ENCODE measurements around the gene UBR3.

The UBR3 gene

DNA sequence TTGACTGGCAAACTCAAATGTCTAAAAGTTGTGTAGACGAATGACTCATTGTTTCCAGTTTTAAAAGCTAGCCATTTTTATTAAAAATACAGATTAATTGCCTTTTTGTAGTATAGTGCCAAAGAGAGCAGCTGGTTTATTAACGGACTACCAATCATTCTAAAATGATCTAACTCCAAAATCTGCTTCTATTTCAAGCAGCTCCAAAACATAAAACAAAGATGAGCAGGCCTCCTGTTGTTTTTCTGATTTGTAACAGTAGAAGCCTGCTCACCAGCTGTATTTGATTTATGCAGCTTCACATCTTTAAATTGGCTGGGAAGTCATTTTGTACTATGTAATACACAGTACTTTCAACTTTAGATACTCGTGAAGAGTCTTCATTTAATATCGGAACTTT, 171.8 kb downstream of the UBR3 start:
- no peaks in the 10 kb centered on the region for H3K36me3 ChIP-seq (ENCODE audit: control insufficient read depth, insufficient read depth, low read length)
- H3K4me3 ChIP-seq (ENCODE audit: low read length) = no peak overlapping the region
- H3K4me1 ChIP-seq (ENCODE audit: control insufficient read depth, insufficient read depth, low read length) = no peaks in the 10 kb centered on the region
- no peaks in the 10 kb centered on the region for H3K9me3 ChIP-seq (ENCODE audit: control insufficient read depth, low read length)
- no peaks in the 10 kb centered on the region for H3K27me3 ChIP-seq (ENCODE audit: control insufficient read depth, insufficient read depth, low read length)
- no peak overlapping the region for H3K9ac ChIP-seq (ENCODE audit: low read length)

DNA sequence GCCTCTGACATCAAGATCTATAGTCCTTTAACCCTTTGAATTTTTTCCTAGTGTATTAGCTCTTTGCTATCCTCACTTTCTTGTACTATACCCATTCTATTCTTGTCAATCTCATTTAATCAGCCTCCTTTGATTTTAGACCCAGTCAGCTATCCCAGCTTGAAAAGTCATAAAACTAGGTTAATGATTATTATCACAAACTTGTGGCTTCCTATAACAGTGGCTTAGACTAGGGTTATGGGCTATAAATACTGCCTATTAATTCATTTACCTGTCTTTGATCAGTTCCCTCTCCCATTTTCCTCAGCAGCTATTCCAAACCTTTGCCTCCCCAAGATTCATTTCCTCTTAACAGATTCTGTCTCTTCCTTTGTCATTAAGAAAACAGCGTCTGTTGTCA, 174.8 kb downstream of the UBR3 start:
- no peaks in the 10 kb centered on the region for H3K9me3 ChIP-seq (ENCODE audit: control insufficient read depth, low read length)
- H3K4me3 ChIP-seq (ENCODE audit: low read length) = no peak overlapping the region
- H3K27me3 ChIP-seq (ENCODE audit: control insufficient read depth, insufficient read depth, low read length) = no peaks in the 10 kb centered on the region
- no peaks in the 10 kb centered on the region for H3K4me1 ChIP-seq (ENCODE audit: control insufficient read depth, insufficient read depth, low read length)
- H3K36me3 ChIP-seq (ENCODE audit: control insufficient read depth, insufficient read depth, low read length) = no peaks in the 10 kb centered on the region
- H3K9ac ChIP-seq (ENCODE audit: low read length) = no peak overlapping the region

DNA sequence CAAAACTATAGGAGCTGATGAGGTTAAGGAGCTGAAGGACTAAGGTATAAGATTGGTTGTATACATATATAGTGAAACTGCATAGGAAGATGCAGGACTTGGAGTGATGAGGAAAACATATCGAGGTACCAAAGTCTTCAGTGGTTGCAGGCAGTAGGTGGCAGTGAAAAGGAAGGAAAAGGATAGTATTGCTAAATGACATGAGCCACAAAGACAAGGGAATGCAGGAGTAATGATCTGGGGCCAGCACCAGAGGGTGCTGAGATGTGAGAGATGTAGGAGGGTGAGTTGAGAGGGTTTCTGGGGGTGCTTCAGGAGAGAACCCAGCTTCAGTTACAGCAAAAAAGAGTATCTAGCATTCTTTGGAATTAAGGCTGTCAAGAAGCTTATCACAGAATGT, 178.4 kb downstream of the UBR3 start:
- H3K9me3 ChIP-seq (ENCODE audit: control insufficient read depth, low read length) = no peaks in the 10 kb centered on the region
- no peaks in the 10 kb centered on the region for H3K4me1 ChIP-seq (ENCODE audit: control insufficient read depth, insufficient read depth, low read length)
- H3K36me3 ChIP-seq (ENCODE audit: control insufficient read depth, insufficient read depth, low read length) = no peaks in the 10 kb centered on the region
- no peak overlapping the region for H3K4me3 ChIP-seq (ENCODE audit: low read length)
- no peaks in the 10 kb centered on the region for H3K27me3 ChIP-seq (ENCODE audit: control insufficient read depth, insufficient read depth, low read length)
- H3K9ac ChIP-seq (ENCODE audit: low read length) = no peak overlapping the region

DNA sequence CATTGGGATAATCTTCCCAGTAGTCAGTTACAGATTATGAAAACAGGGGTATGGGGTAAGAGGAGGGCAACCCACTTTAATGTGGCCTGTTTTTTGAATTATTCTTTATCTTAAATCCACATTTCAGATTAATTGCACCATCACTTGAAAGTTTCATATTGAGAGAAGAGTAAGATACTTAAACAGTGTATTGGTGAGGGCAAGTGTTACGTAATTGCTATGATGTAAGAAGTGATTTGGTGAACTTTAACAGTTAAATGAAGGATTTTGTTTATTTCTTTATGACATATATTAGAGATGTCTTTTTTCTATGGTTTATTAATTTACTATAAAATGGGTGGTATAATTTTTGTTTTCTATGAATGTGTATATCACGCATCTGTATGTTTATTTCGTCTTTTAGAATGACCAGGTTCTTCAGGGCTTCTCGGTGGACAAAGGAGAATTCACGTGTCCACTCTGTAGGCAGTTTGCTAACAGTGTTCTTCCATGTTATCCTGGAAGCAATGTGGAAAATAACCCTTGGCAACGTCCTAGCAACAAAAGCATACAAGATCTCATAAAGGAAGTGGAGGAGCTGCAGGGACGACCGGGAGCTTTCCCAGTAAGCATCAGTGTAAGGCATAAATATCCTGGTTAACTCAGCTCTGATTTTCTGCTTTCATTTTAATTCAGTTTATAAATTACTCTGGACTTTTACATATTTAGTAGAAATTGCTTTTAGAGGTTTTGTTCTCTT, 179.5 kb downstream of the UBR3 start:
- Histone ChIP-seq H3K36me3 (ENCODE audit: control insufficient read depth, insufficient read depth, low read length) (no peaks in the 10 kb centered on the region), H3K9ac (ENCODE audit: low read length) (no peak overlapping the region), H3K9me3 (ENCODE audit: control insufficient read depth, low read length) (no peaks in the 10 kb centered on the region), H3K27me3 (ENCODE audit: control insufficient read depth, insufficient read depth, low read length) (no peaks in the 10 kb centered on the region), H3K4me3 (ENCODE audit: low read length) (no peak overlapping the region), H3K4me1 (ENCODE audit: control insufficient read depth, insufficient read depth, low read length) (no peaks in the 10 kb centered on the region)

DNA sequence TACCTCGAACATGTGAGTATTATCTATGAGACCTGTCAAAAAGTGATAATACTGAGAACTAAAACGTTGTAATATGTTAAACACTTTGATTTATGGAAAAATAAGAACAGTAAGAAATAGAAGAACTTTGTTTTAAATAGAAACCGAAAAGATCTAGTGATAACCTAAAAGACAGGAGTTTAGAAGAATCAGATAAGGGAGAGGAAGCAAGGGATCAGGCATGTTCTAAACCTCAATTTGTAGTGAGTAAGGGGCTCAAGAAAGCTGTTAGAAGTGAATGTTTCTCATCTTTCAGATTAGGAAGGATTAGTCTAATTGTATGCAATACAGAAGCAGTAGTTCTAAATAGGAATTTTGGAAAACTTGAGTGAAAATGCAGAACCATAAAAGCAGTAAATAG, 182.0 kb downstream of the UBR3 start:
- Histone ChIP-seq H3K36me3 (ENCODE audit: control insufficient read depth, insufficient read depth, low read length) (no peaks in the 10 kb centered on the region), H3K4me1 (ENCODE audit: control insufficient read depth, insufficient read depth, low read length) (no peaks in the 10 kb centered on the region), H3K9me3 (ENCODE audit: control insufficient read depth, low read length) (no peaks in the 10 kb centered on the region), H3K4me3 (ENCODE audit: low read length) (no peak overlapping the region), H3K27me3 (ENCODE audit: control insufficient read depth, insufficient read depth, low read length) (no peaks in the 10 kb centered on the region), H3K9ac (ENCODE audit: low read length) (no peak overlapping the region)

DNA sequence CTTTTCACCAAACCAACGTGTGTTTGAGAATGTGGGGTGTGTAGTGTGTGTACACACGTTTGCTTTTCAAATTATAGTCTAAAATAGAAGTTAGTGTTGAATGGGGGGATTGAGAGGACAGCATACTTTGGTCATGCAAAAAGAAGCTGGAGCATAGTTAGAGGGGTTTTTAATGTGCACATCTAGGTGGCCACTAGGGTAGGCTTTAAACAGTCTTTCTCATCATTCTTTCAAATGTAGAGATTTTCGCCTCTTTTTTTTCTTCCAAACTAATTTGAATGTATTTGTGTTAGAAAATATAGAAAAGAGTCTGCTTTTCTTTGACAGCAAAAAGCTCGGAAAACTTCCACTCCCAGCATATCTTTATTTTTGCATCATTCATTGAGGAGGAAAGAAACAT, 185.5 kb downstream of the UBR3 start:
- Histone ChIP-seq H3K27me3 (ENCODE audit: control insufficient read depth, insufficient read depth, low read length) (no peaks in the 10 kb centered on the region), H3K4me1 (ENCODE audit: control insufficient read depth, insufficient read depth, low read length) (no peaks in the 10 kb centered on the region), H3K9ac (ENCODE audit: low read length) (no peak overlapping the region), H3K9me3 (ENCODE audit: control insufficient read depth, low read length) (no peaks in the 10 kb centered on the region), H3K36me3 (ENCODE audit: control insufficient read depth, insufficient read depth, low read length) (no peaks in the 10 kb centered on the region), H3K4me3 (ENCODE audit: low read length) (no peak overlapping the region)

DNA sequence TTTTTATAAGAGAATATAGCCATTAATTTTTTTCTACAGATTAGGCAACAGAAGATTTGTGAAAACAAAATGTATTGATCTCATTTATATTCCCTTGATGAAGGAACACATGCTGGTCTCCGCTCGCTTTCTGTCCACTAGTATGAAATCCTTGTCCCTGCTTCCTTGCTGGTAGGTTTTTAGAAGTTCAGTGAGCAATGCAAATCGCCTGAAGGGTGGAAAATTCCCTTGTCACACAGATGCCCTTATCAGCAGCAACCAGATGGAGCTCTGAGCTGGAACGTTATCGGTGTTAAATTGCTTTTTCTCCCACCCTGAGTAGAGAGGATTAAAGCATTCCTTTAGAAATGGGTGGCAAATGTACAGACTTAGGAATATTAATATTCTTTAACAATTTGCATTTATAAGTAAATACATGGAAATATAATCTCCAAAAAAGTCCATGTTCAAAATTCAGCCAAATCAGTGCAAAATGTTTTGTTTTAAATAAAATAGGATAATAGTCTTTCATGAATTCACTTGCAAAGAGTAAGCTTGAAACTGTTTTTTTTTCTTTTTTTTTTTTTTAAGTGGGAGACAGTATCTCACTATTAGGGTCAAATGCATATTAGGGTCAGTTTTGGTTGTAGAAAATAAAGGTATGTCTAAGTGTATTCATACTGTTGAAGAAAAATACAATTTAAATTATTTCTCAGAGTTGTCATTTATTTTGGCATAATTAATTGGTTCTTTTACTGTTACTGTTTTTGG, 186.7 kb downstream of the UBR3 start:
- Histone ChIP-seq H3K4me3 (ENCODE audit: low read length) (no peak overlapping the region), H3K9ac (ENCODE audit: low read length) (no peak overlapping the region), H3K9me3 (ENCODE audit: control insufficient read depth, low read length) (no peaks in the 10 kb centered on the region), H3K27me3 (ENCODE audit: control insufficient read depth, insufficient read depth, low read length) (no peaks in the 10 kb centered on the region), H3K4me1 (ENCODE audit: control insufficient read depth, insufficient read depth, low read length) (no peaks in the 10 kb centered on the region), H3K36me3 (ENCODE audit: control insufficient read depth, insufficient read depth, low read length) (no peaks in the 10 kb centered on the region)

DNA sequence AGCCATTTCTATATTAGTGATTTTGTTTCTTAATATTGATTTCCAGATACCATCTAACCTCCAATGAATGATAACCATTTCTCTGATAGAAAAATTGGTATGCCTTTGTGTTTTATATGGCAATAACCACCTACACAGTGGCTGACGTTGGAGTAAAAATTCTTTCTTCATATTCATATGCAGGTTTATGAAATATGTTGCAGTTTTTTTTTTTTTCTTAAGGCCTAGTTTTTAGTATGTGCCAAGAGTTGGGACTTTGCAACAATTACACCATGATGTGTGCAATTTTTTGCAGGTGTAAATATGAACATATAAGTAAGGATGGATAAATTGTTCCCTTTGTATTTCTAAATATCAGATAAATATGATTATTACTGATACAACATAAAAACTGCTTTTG, 187.5 kb downstream of the UBR3 start:
- Histone ChIP-seq H3K4me3 (ENCODE audit: low read length) (no peak overlapping the region), H3K4me1 (ENCODE audit: control insufficient read depth, insufficient read depth, low read length) (no peaks in the 10 kb centered on the region), H3K36me3 (ENCODE audit: control insufficient read depth, insufficient read depth, low read length) (no peaks in the 10 kb centered on the region), H3K9ac (ENCODE audit: low read length) (no peak overlapping the region), H3K27me3 (ENCODE audit: control insufficient read depth, insufficient read depth, low read length) (no peaks in the 10 kb centered on the region), H3K9me3 (ENCODE audit: control insufficient read depth, low read length) (no peaks in the 10 kb centered on the region)

DNA sequence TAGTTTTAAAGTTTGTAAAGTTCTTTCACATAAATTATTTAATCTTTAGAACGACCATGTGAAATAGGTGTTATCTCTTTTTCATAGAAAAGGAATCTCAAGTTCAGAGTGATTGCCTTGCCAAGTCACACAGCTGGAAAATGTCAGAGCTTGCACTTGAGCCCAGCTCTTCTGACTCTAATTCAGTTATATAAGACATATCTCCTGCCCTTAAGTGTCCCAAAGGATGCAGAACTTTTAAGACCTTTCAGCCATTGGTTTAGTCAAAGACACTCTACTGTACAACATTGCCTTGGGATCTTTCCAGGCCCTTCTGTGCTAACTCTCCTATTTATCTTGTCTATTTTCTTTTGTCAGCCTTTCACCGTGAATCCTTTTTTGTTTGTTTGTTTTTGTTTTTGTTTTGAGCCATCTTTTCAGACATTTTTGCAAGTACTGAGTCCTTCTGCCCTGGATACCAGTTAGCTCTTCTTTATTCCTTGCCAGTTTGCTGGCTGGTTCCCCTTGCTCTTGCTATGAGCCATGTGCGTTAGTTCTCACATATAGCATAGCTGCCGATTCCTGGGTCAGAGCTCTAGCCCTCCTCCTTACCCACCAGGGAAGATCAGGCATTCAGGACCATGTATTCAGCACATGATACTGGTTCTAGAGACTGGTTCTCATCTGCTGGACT, 190.7 kb downstream of the UBR3 start:
- H3K4me3 ChIP-seq (ENCODE audit: low read length) = no peak overlapping the region
- H3K27me3 ChIP-seq (ENCODE audit: control insufficient read depth, insufficient read depth, low read length) = no peaks in the 10 kb centered on the region
- H3K36me3 ChIP-seq (ENCODE audit: control insufficient read depth, insufficient read depth, low read length) = no peaks in the 10 kb centered on the region
- H3K9me3 ChIP-seq (ENCODE audit: control insufficient read depth, low read length) = no peaks in the 10 kb centered on the region
- H3K9ac ChIP-seq (ENCODE audit: low read length) = no peak overlapping the region
- no peaks in the 10 kb centered on the region for H3K4me1 ChIP-seq (ENCODE audit: control insufficient read depth, insufficient read depth, low read length)

DNA sequence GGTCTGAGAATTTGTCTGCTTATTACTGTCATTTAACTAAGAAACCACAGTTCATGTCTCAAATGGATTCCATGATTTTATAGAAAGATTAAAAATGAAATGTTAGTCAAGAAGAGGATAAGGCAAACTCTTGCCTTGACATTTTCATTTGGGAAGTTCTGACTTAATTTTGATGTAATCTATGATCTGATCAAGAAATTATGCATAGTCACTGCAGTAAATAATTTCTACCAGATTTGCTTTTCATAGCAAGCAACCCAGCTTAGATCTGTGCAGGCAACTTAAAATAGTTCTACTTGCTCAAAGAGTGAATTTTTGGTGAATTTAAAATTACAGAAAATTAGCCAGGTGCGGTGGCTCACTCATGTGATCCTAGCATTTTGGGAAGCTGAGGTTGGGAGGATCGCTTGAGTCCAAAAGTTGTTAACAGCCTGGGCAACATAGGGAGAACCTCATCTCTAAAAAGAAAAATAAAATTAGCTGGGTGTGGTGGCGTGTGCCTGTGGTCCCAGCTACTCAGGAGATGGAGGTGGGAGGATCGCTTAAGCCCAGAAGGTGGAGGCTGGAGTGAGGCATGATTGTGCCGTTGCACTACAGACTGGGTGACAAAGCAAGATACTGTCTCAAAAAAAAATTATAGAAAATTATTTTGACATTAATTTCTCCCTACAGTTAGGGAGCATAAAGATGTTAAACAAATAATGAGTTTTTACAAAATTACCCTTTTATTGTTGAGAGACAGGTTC, 192.0 kb downstream of the UBR3 start:
- Histone ChIP-seq H3K9ac (ENCODE audit: low read length) (no peak overlapping the region), H3K36me3 (ENCODE audit: control insufficient read depth, insufficient read depth, low read length) (no peaks in the 10 kb centered on the region), H3K4me3 (ENCODE audit: low read length) (no peak overlapping the region), H3K27me3 (ENCODE audit: control insufficient read depth, insufficient read depth, low read length) (no peaks in the 10 kb centered on the region), H3K9me3 (ENCODE audit: control insufficient read depth, low read length) (no peaks in the 10 kb centered on the region), H3K4me1 (ENCODE audit: control insufficient read depth, insufficient read depth, low read length) (no peaks in the 10 kb centered on the region)

DNA sequence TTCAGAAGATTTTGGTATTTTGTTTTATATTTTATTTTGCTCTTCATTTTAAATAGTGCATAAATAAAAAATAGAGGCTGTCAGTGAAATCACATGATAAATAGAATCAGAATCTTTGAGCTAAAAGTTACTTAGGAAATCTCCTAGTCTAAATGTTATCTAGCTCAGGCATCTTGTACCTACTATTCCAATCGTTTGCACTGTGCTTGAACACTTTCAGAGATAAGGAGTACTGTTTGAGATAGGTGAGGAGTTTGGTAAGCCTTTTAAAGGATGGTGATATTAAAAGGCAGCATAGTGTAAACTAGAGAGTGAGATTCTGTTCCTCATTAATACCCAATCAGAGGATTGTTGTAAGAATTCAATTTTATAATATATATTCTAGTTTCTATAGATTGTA, 193.5 kb downstream of the UBR3 start:
- H3K4me1 ChIP-seq (ENCODE audit: control insufficient read depth, insufficient read depth, low read length) = no peaks in the 10 kb centered on the region
- H3K9me3 ChIP-seq (ENCODE audit: control insufficient read depth, low read length) = no peaks in the 10 kb centered on the region
- no peak overlapping the region for H3K9ac ChIP-seq (ENCODE audit: low read length)
- H3K36me3 ChIP-seq (ENCODE audit: control insufficient read depth, insufficient read depth, low read length) = no peaks in the 10 kb centered on the region
- no peak overlapping the region for H3K4me3 ChIP-seq (ENCODE audit: low read length)
- no peaks in the 10 kb centered on the region for H3K27me3 ChIP-seq (ENCODE audit: control insufficient read depth, insufficient read depth, low read length)

DNA sequence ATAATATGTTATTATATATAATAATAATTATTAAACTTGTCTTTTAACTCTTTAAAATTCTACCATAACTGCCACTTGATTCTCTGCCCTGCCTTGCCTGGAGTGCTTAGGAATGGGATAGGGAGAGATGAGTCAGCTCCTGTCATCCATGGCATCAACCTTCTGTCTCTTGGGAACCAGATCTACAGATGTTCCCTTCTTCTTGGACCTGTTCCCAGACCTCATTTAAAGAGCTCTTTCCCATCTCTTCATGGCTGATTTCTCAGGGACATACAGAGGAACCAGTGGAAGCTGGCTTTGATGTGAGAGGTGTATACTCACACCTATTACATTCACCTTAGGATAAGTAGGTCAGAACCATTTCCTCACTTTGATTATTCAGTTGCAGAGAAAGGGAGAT, 195.4 kb downstream of the UBR3 start:
- Histone ChIP-seq H3K4me3 (ENCODE audit: low read length) (no peak overlapping the region), H3K27me3 (ENCODE audit: control insufficient read depth, insufficient read depth, low read length) (no peaks in the 10 kb centered on the region), H3K9me3 (ENCODE audit: control insufficient read depth, low read length) (no peaks in the 10 kb centered on the region), H3K9ac (ENCODE audit: low read length) (no peak overlapping the region), H3K36me3 (ENCODE audit: control insufficient read depth, insufficient read depth, low read length) (no peaks in the 10 kb centered on the region), H3K4me1 (ENCODE audit: control insufficient read depth, insufficient read depth, low read length) (no peaks in the 10 kb centered on the region)
